ENCODE results near the gene AKAP7. TPM values are rescaled to one million over a fixed set of nuclear protein-coding genes. Genes with fewer than 3 reads are reported as not detected.
A peak's percentile ranks its signal among the peaks of the same experiment; 100 is the strongest.

AKAP7 gene
- total RNA-seq, 4 donors from 2014 or later, result 3.0 to 12.4 (median 3.4) TPM

DNA sequence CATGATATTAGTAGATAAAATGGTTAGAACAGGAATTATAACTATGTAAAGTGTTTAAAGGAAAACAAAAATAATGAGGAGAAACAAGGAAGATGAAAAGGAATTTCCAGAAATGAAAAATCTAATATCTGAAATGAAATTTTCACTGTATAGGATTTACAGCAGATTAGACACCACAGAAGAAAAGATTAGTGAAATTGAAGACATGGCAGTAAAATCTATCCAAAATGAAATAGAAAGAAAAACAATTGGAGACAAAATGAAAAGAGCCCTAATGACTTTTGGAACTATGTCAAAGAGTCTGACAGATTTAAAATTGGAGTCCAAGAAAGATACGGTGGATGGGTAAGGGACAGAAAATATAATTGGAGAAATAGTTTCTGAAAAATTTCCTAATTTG is 174.2 kb downstream of the AKAP7 start:
- DNase-seq (ENCODE audit: low spot score in 2 of 2), result no peak
- TF ChIP-seq POLR2AphosphoS5 (IDR thresholded peaks at IDR 0.05) (no peak), POLR2A (IDR thresholded peaks at IDR 0.05) (no peak), EP300 (IDR thresholded peaks at IDR 0.05) (no peak)
- TF ChIP-seq, protein P1, sequence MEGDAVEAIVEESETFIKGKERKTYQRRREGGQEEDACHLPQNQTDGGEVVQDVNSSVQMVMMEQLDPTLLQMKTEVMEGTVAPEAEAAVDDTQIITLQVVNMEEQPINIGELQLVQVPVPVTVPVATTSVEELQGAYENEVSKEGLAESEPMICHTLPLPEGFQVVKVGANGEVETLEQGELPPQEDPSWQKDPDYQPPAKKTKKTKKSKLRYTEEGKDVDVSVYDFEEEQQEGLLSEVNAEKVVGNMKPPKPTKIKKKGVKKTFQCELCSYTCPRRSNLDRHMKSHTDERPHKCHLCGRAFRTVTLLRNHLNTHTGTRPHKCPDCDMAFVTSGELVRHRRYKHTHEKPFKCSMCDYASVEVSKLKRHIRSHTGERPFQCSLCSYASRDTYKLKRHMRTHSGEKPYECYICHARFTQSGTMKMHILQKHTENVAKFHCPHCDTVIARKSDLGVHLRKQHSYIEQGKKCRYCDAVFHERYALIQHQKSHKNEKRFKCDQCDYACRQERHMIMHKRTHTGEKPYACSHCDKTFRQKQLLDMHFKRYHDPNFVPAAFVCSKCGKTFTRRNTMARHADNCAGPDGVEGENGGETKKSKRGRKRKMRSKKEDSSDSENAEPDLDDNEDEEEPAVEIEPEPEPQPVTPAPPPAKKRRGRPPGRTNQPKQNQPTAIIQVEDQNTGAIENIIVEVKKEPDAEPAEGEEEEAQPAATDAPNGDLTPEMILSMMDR (IDR thresholded peaks at IDR 0.05), result no peak
- Histone ChIP-seq H3K4me1 (no peaks in the 10 kb centered on the region), H3K27ac (no peak overlapping the region), H3K36me3 (no peaks in the 10 kb centered on the region), H3K27me3 (no peaks in the 10 kb centered on the region), H3K9me3 (no peaks in the 10 kb centered on the region), H3K4me3 (no peak overlapping the region)
- WGBS, result 92% methylated on average over 1 of the region's 1 CpG

DNA sequence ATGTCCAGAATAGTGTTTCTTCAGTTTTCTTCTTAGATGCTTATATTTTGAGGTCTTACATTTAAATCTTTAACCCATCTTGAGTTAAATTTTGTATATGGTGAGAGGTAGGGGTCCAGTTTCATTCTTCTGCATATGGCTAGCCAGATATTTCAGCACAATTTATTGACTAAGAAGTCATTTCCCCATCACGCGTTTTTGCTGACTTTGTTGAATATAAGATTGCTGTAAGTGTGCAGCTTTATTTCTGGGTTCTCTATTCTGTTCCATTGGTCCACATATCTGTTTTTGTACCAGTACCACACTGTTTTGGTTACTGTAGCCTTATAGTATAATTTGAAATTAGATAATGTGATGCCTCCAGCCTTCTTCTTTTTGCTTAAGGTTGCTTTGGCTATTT is 179.6 kb downstream of the AKAP7 start:
- H3K27me3 ChIP-seq, result no peaks in the 10 kb centered on the region
- no peak for DNase-seq (ENCODE audit: low spot score in 2 of 2)
- H3K4me3 ChIP-seq, result no peak overlapping the region
- no peak overlapping the region for H3K27ac ChIP-seq
- 93% methylated on average over 2 of the region's 2 CpGs for WGBS
- no peaks in the 10 kb centered on the region for H3K9me3 ChIP-seq
- TF ChIP-seq, protein P1 (IDR thresholded peaks at IDR 0.05), result no peak
- TF ChIP-seq POLR2A (IDR thresholded peaks at IDR 0.05) (no peak), POLR2AphosphoS5 (IDR thresholded peaks at IDR 0.05) (no peak), EP300 (IDR thresholded peaks at IDR 0.05) (no peak)
- H3K4me1 ChIP-seq, result no peaks in the 10 kb centered on the region
- no peaks in the 10 kb centered on the region for H3K36me3 ChIP-seq

- no peak overlapping the region for H3K4me3 ChIP-seq
- TF ChIP-seq POLR2A (IDR thresholded peaks at IDR 0.05) (no peak), POLR2AphosphoS5 (IDR thresholded peaks at IDR 0.05) (no peak), EP300 (IDR thresholded peaks at IDR 0.05) (no peak)
- TF ChIP-seq, protein P1 (IDR thresholded peaks at IDR 0.05), result no peak
- no peaks in the 10 kb centered on the region for H3K9me3 ChIP-seq
- WGBS, result 94% methylated on average over 1 of the region's 1 CpG
- no peak for DNase-seq (ENCODE audit: low spot score in 2 of 2)
- no peaks in the 10 kb centered on the region for H3K4me1 ChIP-seq
- no peak overlapping the region for H3K27ac ChIP-seq
- no peaks in the 10 kb centered on the region for H3K27me3 ChIP-seq
- H3K36me3 ChIP-seq, result no peaks in the 10 kb centered on the region
Measured at GRCh38 chr6:131316654-131317053, 181.4 kb downstream of the AKAP7 start.

GRCh38 chr6:131317516-131317915 is 182.2 kb downstream of the AKAP7 start:
- Histone ChIP-seq H3K27me3 (no peaks in the 10 kb centered on the region), H3K36me3 (no peaks in the 10 kb centered on the region), H3K9me3 (no peaks in the 10 kb centered on the region), H3K27ac (peak overlapping the region; percentile 51), H3K4me3 (no peak overlapping the region), H3K4me1 (no peaks in the 10 kb centered on the region)
- 87% methylated on average over 3 of the region's 3 CpGs for WGBS
- no peak for DNase-seq (ENCODE audit: low spot score in 2 of 2)
- TF ChIP-seq, protein P1 (IDR thresholded peaks at IDR 0.05), result no peak
- TF ChIP-seq POLR2AphosphoS5 (IDR thresholded peaks at IDR 0.05) (no peak), EP300 (IDR thresholded peaks at IDR 0.05) (no peak), POLR2A (IDR thresholded peaks at IDR 0.05) (no peak)

DNA sequence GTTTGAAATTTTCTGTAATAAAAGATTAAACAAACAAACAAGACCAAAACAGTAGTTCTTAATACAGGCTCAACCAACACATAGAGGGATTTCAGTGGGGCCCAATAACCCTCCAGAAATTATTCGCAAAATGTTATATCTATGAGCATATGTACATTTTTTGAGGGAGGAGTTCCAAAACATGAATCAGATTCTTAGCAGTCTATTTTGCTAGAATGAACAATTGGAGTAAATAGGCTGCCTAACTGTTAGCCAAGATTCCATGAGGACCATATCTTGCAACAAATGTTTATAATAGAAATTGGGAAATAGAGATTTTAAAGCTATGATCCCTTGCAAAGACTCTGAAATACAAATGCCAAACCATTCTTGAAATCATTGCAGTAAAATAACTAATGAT is 186.3 kb downstream of the AKAP7 start:
- Histone ChIP-seq H3K27me3 (no peaks in the 10 kb centered on the region), H3K4me3 (no peak overlapping the region), H3K9me3 (no peaks in the 10 kb centered on the region), H3K4me1 (no peaks in the 10 kb centered on the region), H3K27ac (no peak overlapping the region), H3K36me3 (no peaks in the 10 kb centered on the region)
- no peak for DNase-seq (ENCODE audit: low spot score in 2 of 2)
- WGBS, result 78% methylated on average over 1 of the region's 1 CpG
- TF ChIP-seq POLR2A (IDR thresholded peaks at IDR 0.05) (no peak), EP300 (IDR thresholded peaks at IDR 0.05) (no peak), POLR2AphosphoS5 (IDR thresholded peaks at IDR 0.05) (no peak)
- TF ChIP-seq, protein P1 (IDR thresholded peaks at IDR 0.05), result no peak

Measured in suprapubic skin (tissue), 4 donors.